ENCODE data around the gene COX6B1.
"Not testable (repeated sequence)": the region's sequence is repeated elsewhere in the genome, so short reads cannot be mapped to it uniquely, and the experiment has no call there.

COX6B1 gene

DNA sequence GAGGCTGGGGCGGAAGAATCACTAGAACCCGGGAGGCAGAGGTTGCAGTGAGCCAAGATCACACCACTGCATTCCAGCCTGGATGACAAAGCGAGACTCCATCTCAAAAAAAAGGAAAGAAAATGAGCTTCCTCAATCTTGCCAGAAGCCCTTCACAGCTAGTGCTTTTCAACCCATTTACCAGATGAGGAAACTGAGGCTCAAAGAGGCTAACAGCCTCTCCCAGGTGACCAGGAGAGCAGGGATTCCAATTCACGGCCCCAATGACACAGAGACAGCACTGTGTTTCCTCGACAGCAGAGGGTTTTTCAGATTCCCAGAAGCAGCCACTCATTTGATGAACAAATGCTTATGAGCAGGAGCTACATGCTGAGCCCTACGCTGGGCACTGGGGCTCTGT is 21.4 kb downstream of the COX6B1 start:
- DNase-seq = no peak

DNA sequence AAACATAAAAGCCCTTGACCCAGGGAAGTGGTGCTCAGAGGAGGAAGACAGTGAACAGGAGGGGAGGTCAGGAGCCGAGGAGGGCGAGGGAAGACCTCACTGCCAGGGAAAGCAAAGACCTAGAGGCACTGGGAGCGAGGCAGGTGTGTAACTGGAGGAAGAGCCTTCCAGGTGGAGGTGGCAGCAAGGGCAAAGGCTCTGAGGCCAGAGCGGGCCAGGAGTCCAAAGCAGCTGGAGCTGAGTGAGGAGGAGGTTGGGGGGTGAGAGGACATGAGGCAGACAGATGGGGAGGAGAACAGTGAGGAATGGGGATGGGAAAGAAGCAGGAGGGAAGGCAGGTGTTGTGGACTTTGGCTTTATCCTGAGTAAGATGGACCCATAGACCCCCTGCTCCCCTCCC is 21.9 kb downstream of the COX6B1 start:
- DNase-seq = no peak

DNA sequence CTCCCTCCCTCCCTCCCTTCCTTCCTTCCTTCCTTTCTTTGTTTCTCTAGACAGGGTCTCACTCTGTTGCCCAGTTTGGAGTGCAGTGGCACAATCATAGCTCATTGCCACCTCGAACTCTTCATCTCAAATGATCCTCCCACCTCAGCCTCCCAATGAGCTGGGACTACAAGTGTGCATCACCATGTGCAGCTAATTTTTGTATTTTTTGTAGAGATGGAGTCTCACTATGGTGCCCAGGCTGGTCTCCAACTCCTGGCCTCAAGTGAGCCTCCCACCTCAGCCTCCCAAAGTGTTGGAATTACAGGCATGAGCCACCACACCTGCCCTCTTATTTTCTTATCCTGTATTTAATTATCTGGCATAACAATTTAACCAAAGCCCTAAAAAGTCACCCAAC is 22.6 kb downstream of the COX6B1 start:
- DNase-seq = no peak

DNA sequence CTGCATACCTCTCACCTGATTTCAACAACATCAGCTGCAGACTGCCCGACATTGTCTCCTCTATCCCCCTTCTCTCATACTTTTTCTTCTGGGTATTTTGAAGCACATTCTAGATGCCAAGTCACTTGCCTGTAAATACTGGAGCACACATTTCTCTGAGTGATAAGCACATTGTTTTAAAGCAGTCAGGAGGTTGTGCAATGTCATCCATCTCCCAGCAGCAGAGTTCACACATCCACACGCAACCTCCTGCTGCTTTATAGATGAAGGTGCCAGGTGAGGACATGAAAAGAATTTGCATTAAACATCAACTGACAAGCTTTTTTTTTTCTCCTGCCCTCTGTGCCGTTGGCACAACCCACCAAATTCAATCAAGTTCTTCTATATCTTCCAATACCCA is 23.7 kb downstream of the COX6B1 start:
- DNase-seq = no peak

GRCh38 chr19:35673121-35673804 is 25.1 kb downstream of the COX6B1 start:
- DNase-seq = no peak

- DNase-seq = no peak
Measured at GRCh38 chr19:35675589-35676140, 27.5 kb downstream of the COX6B1 start.

GRCh38 chr19:35689836-35690235 is 41.7 kb downstream of the COX6B1 start:
- no peak for DNase-seq

DNA sequence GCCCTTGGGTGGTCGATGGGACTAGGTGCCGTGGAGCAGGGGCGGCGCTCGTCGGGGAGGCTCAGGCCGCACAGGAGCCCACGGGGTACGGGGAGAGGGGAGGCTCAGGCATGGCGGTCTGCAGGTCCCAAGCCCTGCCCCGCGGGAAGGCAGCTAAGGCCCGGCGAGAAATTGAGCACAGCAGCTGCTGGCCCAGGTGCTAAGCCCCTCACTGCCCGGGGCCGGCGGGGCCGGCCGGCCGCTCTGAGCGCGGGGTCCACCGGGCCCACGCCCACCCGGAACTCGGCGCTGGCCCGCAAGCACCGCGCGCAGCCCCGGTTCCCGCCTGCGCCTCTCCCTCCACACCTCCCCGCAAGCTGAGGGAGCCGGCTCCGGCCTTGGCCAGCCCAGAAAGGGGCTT is 43.0 kb downstream of the COX6B1 start:
- DNase-seq = not testable (repeated sequence)

DNA sequence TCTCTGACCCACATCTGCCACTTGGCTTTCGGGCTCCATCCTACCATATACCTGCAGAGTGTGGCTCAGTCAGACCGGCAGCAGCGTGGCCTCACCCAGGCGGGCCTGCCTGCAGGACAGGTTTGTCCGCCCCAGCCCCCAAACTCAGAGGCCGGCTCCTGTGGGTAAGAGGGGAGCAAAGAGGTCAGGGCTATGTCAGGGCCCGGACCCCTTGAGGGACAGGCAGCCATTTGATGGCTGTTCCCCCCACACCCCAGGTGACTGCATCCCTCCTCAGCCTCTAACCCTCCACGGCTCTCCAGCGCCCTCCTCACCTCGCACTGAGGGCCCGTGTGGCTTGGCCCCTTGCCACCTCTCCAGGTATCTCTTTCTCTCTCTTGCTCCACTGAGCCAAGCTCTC is 43.9 kb downstream of the COX6B1 start:
- no peak for DNase-seq

DNA sequence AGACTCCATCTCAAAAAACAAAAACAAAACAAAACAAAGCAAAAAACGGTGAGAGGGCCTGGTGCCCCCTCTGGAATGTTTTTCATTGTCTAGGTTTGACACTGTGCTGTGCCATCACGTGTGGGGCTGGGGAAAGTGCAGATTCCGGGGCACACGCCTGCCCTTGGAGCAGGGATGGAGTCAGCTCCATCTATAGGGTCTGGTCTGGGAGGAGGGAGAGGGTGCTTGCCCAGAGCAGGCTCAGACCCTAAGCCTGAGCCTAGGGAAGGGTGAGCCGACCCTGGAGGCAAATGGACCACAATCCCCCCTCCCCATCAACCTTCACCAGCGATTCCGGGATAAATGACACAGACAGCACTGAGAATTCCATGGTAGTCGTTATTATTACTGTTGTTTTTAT is 45.3 kb downstream of the COX6B1 start:
- DNase-seq = no peak

DNA sequence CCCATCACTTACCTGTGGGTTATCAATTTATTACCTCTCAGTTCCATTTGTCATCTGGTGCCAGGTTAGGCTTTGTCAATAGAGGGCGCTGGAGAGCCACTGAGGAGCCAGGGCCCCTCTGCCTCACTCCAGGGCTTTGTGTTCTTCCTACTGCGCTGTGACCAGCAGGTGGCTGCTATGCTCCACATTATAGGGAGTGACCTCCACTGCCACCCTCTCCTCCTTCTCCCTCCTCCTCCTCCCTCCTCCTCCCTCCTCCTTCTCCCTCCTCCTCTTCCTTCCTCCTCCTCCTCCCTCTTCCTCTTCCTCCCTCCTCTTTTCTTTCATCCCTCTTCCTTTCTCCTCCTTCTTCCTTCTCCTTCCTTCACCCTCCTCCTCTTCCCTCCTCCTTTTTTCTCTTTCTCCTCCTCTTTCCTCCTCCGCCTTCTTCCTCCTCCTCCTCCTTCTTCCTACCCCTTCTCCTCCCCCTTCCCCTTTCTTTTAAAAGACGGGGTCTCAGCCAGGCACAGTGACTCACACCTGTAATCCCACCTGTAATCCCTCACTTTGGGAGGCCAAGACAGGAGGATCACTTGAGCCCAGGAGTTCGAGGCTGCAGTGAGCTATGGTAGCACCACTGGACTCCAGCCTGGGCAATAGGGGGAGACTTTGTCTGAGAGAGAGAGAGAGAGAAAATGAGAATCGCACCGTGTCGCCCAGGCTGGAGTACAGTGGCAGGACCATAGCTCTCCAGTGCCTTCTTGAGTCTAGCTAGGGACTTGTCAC is 45.9 kb downstream of the COX6B1 start:
- DNase-seq = peak; percentile 81

GRCh38 chr19:35695895-35696422 is 47.8 kb downstream of the COX6B1 start:
- no peak for DNase-seq

GRCh38 chr19:35696835-35697234 is 48.7 kb downstream of the COX6B1 start:
- DNase-seq = no peak

GRCh38 chr19:35702223-35703012 is 54.3 kb downstream of the COX6B1 start:
- peak; percentile 91 for DNase-seq

DNA sequence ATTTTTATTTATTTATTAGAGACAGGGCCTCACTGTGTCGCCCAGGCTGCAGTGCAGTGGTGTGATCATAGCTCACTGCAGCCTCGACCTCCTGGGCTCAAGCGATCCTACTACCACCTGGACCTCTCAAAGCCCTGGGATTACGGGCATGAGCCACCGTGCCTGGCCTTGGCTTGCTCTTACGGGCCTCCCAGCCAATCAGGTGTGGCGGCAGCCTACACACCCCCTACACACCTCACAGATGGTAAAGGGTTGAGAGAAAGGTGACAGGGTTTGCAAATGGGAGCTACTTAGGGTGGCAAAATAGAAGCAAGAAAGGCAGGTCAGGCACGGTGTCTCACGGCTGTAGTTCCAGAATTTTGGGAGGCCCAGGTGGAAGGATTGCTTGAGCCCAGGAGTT is 55.2 kb downstream of the COX6B1 start:
- DNase-seq = no peak

DNA sequence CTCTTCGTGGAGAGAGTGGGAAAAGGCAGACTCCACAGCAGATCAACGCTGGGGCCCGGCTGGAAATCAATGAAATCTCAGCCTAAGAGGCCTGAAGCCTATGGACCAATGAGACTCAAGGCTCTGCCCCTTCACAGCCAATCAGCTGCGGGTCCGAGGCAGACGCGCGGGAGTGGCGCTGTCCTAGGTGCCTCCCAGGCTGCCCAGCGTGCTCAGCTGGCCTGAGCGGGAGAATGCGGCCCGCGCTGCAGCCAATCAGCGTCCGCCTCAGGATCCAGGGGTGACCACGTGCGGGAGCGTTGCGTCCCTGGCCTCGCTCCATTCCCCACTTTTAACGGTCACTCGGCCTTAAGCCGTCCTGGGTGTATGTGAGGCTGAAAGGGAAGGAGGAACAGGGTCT is 56.1 kb downstream of the COX6B1 start, which contains the start of gene ZBTB32:
ZBTB32 (plus strand) TSS at position 341 of the 400 bp plus-strand sequence. CDS start 10,069 bp downstream, outside the sequence.
- no peak for DNase-seq

All from effector CD8-positive, alpha-beta T cell (primary cell).